HG03558 (cell line): ENCODE data around the gene TBC1D20.

Experiments used
- ATAC-seq: cut with Tn5 transposase; IDR thresholded peaks from one replicate; pipeline ENCODE4 v1.9.1; 2021; ENCODE audit warnings: moderate number of reproducible peaks; ENCODE audit not compliant: unreplicated experiment; ENCODE audit errors: extremely low read depth

Gene TBC1D20

DNA sequence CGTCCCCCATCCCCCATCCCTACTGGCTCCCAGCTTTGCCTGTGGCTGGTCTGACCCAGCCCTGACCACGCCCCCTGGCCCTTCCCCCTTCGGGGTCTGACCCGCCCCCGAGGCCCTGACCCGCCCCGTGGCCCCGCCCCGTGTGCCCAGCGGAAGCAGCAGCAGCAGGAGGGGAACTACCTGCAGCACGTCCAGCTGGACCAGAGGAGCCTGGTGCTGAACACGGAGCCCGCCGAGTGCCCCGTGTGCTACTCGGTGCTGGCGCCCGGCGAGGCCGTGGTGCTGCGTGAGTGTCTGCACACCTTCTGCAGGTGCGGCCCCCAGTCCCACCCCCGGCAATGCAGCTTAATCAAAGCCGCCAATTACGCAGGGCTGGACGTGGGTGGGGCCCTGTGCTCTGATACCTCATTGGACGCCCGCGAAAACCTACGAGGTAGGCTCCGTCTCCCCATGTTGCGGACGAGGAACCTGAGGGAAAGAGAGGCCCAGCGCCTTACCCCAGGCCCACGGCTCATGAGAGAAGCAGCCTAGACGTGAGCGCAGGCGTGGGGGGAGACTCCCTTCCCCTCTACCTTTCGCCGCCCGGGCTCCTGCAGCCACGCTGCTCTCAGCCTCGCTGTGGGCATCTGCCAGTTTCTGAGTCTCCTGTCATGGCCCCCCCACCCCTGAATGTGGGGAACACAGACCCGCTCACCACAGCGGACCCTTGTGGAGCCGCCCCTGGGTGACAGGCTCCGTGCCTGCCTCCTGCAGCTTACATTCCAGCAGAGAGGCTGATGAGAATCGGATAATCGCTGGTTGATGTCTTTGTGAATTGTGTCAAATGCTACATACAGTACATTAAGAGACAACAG, 41.4 kb downstream of the TBC1D20 start:
- no peak for ATAC-seq

DNA sequence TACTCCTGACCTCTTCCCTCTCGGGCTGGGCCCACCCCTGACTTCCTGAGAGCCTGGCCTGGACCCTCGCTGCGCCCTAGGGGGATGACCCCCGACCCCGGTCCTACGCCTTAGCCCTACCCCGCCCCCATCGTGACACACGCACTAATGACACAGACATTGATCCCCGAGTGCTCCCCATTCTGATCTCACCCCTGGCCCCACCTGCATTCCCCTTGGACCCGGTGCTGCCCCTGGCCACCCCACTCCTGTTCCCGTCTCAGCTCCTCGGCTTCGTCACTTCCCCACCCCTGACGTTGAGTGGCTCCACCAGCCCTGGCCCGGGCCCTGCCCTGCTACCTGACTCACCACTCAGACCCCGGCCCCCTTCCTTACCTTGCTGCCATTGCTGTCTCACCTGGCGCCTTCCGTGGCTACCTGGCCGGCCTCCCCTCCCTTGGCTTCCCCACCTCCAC, 42.1 kb downstream of the TBC1D20 start:
- no peak for ATAC-seq

DNA sequence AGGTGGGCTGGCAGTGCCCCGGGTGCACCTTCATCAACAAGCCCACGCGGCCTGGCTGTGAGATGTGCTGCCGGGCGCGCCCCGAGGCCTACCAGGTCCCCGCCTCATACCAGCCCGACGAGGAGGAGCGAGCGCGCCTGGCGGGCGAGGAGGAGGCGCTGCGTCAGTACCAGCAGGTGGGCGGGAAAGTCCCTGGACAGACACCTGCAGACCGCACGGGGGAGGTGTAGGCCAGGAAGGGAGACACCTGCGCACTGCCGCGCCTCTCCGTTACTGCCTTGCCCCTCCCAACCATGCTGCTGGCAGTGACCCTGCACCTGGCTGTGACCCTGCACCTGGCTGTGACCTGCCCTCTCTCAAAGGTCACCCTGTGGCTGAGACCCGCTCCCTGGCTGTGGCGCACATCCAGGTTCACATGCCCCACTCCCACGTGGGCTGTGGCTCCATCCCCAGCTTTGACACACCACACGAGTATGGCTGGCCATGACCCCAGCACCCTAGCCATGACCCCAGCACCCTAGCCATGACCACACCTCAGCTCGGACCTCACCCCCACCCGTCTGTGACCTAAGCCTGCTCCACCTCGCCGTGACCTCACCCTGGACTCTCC, 42.7 kb downstream of the TBC1D20 start:
- ATAC-seq: no peak

DNA sequence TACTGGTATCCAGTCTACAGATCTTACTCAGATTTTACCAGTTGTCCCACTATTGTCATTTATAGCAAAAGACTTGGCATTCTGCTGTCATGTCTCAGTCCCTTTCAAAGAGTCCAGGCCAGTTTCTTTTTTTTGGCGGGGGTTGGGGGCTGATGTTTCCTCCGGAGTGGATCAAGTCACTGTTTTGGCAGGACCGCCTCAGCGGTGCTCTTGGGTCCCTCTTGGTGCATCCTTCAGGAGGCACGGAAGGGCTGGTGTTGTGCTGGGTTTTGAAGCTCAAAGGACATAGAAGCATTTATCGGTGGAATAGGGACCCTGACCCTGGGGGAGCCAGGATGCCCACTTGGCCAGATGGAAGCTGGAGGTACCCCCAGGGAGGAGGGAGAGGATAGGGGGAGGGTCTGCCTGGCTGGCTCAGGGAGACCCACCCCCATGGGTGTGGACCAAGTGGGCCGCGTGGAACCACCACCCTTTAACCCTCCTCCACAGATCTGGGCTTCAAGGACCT, 43.4 kb downstream of the TBC1D20 start:
- no peak for ATAC-seq

DNA sequence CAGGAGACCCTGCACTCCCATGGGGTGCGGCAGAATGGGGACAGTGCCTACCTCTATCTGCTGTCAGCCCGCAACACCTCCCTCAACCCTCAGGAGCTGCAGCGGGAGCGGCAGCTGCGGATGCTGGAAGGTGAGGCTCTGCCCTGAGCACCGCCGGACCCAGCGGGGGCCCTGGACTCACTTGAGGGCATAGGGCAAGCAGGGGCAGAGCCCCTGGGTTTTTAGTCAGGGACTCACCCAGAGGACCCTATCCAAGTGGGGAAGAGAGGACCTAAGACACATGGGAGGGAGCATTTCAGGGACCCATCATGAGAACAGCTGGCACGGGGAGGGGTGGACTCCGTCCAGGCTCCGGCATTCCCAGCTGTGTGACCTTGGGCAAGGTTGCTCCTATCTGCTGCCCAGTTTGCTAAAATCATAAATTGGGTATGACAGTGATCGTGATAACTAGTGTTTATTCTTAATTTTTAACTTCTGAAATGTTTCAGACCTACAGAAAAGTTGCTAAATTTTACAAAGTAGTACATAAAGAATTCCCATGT, 44.5 kb downstream of the TBC1D20 start:
- no peak for ATAC-seq

DNA sequence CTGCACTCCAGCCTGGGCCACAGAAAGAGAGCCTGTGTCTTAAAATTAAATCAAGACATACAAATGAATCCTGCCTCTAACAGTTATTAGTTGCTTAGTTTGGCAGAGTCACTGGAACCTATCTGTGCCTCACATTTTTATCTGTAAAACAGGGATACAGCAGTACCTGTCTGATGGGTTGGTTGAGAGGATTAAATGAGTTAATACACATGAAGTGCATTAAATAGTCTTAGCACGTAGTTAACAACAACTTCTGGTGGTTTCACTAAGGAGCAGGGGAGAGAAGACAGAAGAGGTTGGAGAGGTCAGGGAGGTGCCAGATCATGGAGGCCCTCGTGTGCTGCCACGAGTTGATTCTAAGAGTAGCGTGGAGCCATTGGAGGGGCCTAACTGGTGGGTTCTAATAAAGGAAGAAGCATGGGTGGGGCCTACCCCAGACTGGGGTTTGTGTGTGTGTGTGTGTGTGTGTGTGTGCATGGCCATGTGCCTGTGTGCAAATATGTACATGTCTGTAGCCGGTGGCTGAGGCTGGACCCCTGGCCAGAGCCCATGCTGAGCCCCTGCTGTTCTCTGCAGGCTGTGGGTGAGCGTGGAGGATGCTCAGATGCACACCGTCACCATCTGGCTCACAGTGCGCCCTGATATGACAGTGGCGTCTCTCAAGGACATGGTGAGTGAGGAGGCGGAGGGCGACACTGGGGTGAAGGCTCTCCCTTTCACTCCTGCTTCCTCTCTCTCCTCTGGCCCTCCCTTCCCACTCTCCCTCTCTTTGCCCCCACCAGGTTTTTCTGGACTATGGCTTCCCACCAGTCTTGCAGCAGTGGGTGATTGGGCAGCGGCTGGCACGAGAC, 45.2 kb downstream of the TBC1D20 start:
- ATAC-seq: no peak

DNA sequence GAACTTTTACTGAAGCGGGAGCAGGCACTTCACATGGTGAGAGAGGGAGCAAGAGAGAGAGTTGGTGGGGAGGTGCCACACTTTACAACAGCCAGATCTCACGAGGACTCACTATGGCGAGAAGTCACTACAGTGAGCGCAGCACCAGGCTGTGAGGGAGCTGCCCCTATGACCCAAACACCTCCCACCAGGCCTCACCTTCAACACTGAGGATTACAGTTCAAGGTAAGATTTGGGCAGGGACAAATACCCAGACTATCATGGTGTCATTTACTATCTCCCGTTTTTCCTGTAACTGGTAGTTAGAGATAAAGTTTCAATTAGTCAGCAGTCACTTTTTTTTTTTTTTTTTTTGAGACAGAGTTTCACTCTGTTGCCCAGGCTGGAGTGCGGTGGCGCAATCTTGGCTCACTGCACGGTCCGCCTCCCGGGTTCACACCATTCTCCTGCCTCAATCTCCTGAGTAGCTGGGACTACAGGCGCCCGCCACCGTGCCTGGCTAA, 46.5 kb downstream of the TBC1D20 start:
- no peak for ATAC-seq

DNA sequence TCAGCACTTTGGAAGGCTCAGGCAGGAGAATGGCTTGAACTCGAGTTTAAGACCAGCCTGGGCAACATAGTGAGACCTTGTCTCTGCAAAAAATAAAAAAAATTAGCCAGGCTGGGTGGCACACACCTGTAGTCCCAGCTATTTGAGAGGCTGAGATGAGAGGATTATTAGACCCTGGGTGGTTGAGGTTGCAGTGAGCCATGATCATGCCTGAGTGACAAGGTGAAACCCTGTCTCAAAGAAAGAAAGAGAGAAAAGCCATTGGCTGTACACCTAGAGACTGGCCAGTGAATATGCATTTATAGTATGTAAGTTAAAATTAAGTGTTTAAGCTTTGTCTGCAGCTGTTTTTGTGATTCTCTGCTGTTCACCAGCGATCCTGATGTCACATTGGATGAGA, 48.2 kb downstream of the TBC1D20 start:
- ATAC-seq: no peak

DNA sequence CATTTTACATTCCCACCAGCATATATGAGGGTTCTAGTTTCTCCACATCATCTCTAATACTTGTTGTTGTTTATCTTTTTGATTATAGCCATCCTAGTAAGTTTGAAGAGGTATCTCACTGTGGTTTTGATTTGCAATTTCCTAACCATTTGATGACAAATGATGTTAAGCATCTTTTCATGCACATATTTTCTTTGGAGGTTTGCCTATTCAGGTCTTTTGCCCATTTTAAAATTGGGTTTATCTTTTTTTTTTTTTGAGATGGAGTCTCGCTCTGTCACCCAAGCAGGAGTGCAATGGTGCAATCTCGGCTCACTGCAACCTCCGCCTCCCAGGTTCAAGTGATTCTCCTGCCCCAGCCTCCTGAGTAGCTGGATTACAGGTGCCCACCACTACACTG, 50.3 kb downstream of the TBC1D20 start:
- no peak for ATAC-seq

DNA sequence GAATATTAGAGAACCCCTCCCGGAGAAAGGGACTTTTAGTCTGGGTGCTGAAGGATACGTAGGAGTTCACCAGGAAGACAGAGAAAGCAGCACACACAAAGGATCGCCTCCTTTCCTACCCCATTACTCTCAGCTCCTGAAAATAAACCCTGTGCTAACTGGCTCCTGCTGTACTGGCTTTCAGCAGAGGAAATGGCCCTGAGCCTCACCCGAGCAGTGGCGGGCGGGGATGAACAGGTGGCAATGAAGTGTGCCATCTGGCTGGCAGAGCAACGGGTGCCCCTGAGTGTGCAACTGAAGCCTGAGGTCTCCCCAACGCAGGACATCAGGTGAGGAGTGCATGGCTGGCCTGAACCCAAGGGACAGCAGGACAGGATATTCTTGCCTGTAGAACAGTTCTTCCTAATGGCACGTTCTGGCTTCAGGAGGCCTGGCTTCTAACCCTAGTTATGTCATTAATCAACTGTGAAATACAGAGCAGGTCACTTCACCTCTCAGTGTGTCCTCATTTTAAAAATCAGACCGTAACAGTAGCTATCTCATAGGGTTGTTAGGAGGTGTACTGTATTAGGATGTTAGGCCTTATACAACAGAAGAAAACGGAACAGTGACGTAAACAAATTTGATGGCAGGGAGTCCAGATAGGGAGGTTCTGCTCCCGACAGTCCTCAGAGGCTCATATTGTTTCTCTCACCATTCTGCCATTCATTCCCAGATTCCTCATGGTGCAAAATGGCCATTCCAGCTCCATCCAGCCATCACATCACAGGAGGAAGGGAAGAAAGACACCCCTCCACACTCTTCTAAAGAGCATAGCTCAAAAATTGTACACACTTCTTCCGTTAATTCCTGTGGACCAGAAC, 52.4 kb downstream of the TBC1D20 start:
- no peak for ATAC-seq

DNA sequence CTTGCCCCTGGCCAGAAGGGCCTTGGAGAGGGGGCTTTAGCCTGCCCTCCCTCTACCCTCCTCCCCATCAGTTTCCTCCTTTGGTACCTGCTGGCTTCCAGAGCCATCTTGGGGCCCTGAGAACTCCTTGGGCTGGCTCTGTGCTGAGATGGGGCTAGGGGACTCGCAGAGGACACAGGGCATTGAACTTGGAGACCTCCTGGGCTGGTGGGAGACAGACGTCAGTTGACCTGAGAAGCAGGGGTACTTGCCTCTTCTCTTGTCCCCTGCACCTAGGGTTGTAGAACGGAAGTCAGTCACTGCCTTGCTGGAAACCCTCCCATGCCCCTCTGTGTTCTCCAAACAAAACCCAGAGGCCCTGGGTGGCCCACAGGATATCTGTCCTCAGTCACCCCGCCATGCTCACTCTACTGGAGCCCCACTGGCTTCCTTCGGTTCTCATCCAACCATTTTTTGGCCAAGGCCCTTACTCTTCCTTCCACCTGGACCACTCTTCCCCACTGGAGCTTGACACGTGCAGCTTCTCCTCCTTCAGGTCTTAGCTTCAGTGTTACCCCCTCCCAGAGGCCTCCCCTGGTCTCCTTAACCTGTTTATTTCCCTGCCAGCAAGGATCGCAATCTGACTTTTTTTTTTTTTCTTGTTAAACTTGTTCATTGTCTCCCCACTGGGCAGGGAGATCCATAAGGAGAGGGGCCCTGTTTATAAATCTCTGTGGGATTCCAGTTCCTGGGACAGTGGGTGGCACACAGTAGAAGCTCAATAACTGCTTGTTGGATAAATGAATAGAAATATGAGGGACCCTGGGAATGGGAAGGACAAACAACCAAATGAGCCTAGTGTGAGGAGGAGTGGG, 53.3 kb downstream of the TBC1D20 start:
- ATAC-seq: no peak

DNA sequence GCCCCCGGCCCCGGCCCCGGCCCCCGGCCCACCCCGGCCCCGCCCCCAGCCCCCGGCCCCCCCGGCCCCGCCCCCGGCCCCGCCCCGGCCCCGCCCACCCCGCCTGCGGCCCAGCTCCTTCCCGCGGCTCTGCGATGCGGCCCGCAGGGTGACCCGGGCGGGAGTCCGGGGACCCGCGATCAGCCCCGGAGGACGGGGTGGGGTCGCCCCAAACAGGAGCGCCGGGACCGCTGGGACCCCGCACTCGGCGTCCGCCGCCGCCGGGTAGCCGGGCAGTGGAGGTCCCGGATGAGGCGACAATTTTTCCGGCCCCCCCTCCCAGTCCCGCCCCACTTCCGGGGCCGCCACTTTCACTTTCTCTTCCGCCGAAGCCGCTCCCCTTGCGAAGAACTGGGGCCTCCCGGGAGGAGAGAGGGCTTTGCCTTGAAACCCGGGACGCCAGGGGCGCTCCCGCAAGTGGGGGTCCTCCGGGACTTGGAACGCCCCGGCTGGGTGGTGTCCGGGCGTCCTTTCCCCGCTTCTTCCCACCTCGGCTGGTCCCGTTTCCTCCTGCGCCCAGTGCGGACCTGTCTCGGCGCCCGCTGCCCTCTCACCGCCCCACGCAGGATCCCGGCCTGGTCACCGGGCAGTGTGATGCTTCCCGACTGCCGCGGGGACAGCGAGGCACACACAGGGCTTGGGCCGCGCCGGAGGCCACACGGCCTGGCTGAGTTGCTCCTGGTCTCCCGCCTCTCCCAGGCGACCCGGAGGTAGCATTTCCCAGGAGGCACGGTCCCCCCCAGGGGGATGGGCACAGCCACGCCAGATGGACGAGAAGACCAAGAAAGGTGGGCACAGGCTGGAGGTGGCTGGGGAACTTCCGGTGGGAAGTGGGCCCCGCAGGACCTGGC, 54.1 kb downstream of the TBC1D20 start, which contains the start of gene RBCK1:
Gene RBCK1 (plus strand): TSS at position 347 of the 890 bp plus-strand sequence. CDS start 459 bp downstream, at position 806.
- peak; percentile 25 for ATAC-seq

DNA sequence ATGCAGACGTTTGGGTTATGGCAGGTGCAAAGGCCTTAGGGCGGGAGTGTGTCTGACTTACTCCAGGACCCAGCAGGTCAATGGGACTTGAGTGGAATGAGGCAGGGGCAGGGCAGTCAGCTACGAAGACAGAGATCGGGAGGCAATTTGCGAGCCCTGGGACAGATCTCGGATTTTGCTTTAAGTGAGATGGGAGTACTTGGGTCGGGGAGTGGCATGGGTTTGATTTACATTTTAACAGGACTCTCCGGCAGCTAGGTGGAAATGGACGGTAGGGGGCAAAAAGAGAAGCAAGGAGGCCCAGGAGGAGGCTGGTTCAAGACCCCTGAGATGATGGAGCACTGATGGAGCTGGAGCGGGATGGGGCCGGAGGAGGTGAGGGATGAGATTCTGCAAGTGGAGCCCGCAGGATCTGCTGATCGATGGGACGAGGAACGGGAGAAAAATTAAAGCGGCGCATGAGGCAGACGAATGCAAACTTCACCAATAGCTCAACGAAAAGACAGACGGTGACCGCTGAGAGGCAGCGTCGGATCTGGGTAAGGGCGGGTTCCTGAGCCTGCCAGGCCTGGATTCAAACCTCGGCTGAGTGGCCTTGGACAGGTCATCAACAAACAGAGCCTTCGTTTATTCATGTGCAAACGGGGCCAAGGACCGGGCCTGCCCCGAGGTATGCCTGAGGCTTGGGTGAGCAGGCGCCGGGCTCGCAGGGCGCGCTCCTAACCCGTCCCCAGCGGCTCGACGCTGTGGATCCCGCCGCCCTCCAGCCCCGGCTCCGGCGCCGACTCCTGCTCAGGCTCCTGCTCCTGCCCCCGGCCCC, 55.0 kb downstream of the TBC1D20 start:
- peak; percentile 39 for ATAC-seq

DNA sequence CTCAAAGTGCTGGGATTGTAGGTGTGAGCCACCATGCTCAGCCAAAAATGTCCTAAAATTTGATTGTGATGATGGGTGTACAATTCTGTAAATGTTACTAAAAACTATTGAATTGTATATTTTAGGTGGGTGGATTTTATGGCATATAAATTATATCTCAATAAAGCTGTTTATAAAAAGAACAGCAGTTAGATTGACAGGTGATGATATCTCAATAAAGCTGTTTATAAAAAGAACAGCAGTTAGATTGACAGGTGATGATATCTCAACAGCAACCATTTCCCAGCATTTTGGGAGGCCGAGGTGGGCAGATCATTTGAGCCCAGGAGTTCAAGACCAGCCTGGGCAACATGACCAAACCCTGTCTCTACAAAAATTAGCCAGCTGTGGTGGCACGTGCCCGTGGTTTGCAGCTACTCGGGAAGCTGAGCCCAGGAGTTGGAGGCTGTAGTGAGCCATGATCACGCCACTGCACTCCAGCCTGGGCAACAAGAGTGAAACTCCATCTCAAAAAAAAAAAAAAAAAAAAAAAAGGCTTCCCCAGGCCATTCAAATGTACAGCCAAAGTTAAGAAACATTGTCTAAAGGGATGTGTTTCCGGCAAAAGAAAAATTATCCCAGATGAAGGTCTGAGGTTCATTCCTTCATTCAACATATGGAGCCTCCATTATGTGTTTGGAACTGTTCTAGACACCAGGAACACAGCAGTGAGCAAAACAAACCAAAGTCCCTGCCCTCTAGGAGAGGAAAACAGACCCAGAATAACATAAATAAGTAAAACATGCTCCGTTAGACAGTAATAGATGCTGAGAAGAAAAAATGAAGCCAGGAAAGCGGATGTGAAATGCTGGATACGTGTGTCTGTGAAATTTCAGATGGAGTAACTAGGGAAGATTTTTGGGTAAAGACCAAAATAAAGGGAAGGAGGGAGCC, 55.9 kb downstream of the TBC1D20 start:
- ATAC-seq: no peak

DNA sequence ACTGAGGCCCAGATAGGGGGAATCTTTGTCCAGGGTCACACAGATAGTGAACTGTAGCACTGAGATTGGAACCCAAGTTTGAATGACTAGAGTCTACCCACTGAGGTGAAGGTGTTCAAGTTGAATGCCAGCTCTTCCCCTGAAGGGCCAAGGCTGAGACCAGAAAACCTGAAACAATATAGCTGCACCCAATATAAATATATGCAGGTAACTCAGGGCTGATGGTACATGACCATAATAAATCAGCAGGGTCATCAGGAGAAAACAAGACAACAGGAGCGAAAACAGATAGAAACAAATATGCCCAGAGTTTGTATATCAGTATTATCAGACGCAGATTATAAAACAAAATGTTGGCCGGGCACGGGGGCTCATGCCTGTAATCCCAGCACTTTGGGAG, 58.2 kb downstream of the TBC1D20 start:
- no peak for ATAC-seq
